Activated CD4-positive, alpha-beta T cell treated with anti-CD3 and anti-CD28 coated beads, Interleukin-2, amount 50 U/mL, for 4 hours (primary cell): ENCODE results near the gene TSPY1.
"Not testable (repeated sequence)": the region's sequence is repeated elsewhere in the genome, so short reads cannot be mapped to it uniquely, and the experiment has no call there.

ENCODE experiments used
- DNase-seq, 2 experiments: peaks; one replicate each; pipeline ENCODE4 v3.0.0-alpha.2; 2020

Gene TSPY1

DNA sequence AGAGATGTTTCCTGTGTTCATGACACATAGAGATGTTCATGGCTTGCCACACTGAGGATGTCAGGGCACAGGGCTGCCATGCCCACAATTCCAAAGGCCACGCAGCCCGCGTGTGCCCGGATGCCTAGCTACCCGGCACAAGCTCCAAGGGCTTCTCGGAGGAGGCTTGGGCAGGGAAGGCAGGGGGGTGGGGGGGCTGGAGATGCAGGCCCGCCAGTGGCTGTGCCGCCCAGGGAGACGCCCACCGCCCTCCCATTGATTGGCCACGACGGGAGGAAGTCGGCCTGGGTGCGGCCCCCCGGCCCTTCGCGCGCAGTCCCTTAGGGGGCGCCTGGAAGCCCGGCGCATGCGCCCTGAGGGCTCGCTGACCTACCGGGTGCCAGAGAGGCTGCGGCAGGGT lies at the start of gene TSPY1:
Gene TSPY1 (plus strand): TSS at position 301 of the 400 bp plus-strand sequence. CDS start 46 bp downstream, at position 347.
- DNase-seq: not testable (repeated sequence)

DNA sequence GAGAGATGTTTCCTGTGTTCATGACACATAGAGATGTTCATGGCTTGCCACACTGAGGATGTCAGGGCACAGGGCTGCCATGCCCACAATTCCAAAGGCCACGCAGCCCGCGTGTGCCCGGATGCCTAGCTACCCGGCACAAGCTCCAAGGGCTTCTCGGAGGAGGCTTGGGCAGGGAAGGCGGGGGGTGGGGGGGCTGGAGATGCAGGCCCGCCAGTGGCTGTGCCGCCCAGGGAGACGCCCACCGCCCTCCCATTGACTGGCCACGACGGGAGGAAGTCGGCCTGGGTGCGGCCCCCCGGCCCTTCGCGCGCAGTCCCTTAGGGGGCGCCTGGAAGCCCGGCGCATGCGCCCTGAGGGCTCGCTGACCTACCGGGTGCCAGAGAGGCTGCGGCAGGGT lies 20.2 kb downstream of the TSPY1 start, which contains the start of gene TSPY9:
Gene TSPY9 (plus strand): TSS at position 301 of the 400 bp plus-strand sequence. CDS start 46 bp downstream, at position 347.
- DNase-seq: not testable (repeated sequence)

- DNase-seq: not testable (repeated sequence)
These were observed 37.6 kb downstream of the TSPY1 start for GRCh38 chrY:9504396-9504795.

- DNase-seq: not testable (repeated sequence)
These were observed 49.5 kb downstream of the TSPY1 start for GRCh38 chrY:9516287-9516686.
